Right lobe of liver (tissue), 6 donors: Measurements from ENCODE around the gene SKP1. TPM values are rescaled to one million over a fixed set of nuclear protein-coding genes. Genes with fewer than 3 reads are reported as not detected.

Source experiments
- ATAC-seq, 4 donors: fragments of 200-7000 bp; cut with Tn5 transposase; one replicate each; pipeline ENCODE4 v1.9.1; 2020; ENCODE audit warnings: mild to moderate bottlenecking in 4 of 4, moderate library complexity in 4 of 4
- DNase-seq, 3 donors: peaks; one replicate each; pipeline ENCODE4 v3.0.0-alpha.2; 2020
- H3K27ac ChIP-seq, 3 donors: fragments of 200-600 bp; one replicate each; pipeline ENCODE4 v1.8.0; 2022
- H3K27me3 ChIP-seq, 2 donors: fragments of 200-600 bp; one replicate each; pipeline ENCODE4 v1.8.0; 2022
- H3K36me3 ChIP-seq, 4 donors: fragments of 200-600 bp; sonication (generic) in 1 of 4; one replicate each; pipeline versions ENCODE4 v1.5.1 to v1.8.0; 2017 to 2022; ENCODE audit warnings: control low read depth in 1 of 4
- H3K4me1 ChIP-seq, 4 donors: fragments of 200-600 bp; sonication (generic) in 1 of 4; one replicate each; pipeline versions ENCODE4 v1.5.1 to v1.8.0; 2017 to 2022; ENCODE audit warnings: control low read depth in 1 of 4
- H3K4me3 ChIP-seq, 3 donors: fragments of 200-600 bp; one replicate each; pipeline ENCODE4 v1.8.0; 2022
- H3K9me3 ChIP-seq, 4 donors: fragments of 200-600 bp; sonication (generic) in 1 of 4; one replicate each; pipeline versions ENCODE4 v1.5.1 to v1.8.0; 2017 to 2022; ENCODE audit warnings: control low read depth in 1 of 4
- CTCF ChIP-seq, 4 donors: fragments of 200-600 bp in 3 of 4; fragments of 450-650 bp in 1 of 4; IDR thresholded peaks; one replicate each; pipeline versions ENCODE4 v1.5.1 to v1.8.0; 2016 to 2022; ENCODE audit warnings: antibody characterized with exemption in 4 of 4, mild to moderate bottlenecking in 2 of 4
- POLR2A ChIP-seq: fragments of 450-650 bp; IDR thresholded peaks from one replicate; pipeline ENCODE4 v1.6.1; 2017; ENCODE audit warnings: antibody characterized with exemption, mild to moderate bottlenecking
- WGBS: methylation state at CpG from one replicate; pipeline ENCODE4 v1.1.6; 2018; ENCODE audit warnings: low coverage, low lambda C conversion rate; ENCODE audit not compliant: insufficient coverage; ENCODE audit errors: missing lambda C conversion rate; 5-methylcytosine and 5-hydroxymethylcytosine counted together
- intact Hi-C, 2 donors: fragments of 100-400 bp; cut with DNase I; formaldehyde crosslinking; loops; one replicate each; pipeline versions ENCODE4 v1.11.2 to v1.14.1; 2022
- total RNA-seq, 6 experiments: library from RNA; depleted of rRNA in 2 of 6; stranded (reverse); fragments of >200 nt in 2 of 6; fragmentation: NEBNext Ultra II Directional in 3 of 6; extraction: Animal tissue kit (Norgen Biotek cat#: 25700) in 3 of 6; gene quantifications; one replicate each; pipeline versions ENCODE4 v1.1.0 to v1.2.4, GENCODE V29; 2016 to 2023
- donor health status: DM: no; HTN: yes; CAD: no.
- donor health status: DM: no; HTN: no; CAD: no.
- donor health status: DM: no; HTN: no; CAD: no.
- donor health status: DM: no; HTN: yes; CAD: no.
- donor health status: DM: no; HTN: yes; CAD: no.

Gene SKP1
- total RNA-seq, 6 experiments from 2014 or later, result 125 to 186 (median 149) TPM

GRCh38 chr5:134139377-134139851 lies 37.3 kb downstream of the SKP1 start:
- Histone ChIP-seq H3K27me3 (no peaks in the 10 kb centered on the region), H3K36me3 (peaks cover 0 to 15% (median under 1%) of the 10 kb centered on the region in 4 donors), H3K9me3 (no peaks in the 10 kb centered on the region), H3K4me3 (no peak overlapping the region), H3K4me1 (no peaks in the 10 kb centered on the region), H3K27ac (no peak overlapping the region)
- intact Hi-C loops, result no loop called here
- WGBS, result no CpG with 5 or more reads among the region's 4 CpGs
- TF ChIP-seq POLR2A (no peak), CTCF (IDR thresholded peaks at IDR 0.05) (no peak)
- no peak for ATAC-seq
- no peak for DNase-seq

DNA sequence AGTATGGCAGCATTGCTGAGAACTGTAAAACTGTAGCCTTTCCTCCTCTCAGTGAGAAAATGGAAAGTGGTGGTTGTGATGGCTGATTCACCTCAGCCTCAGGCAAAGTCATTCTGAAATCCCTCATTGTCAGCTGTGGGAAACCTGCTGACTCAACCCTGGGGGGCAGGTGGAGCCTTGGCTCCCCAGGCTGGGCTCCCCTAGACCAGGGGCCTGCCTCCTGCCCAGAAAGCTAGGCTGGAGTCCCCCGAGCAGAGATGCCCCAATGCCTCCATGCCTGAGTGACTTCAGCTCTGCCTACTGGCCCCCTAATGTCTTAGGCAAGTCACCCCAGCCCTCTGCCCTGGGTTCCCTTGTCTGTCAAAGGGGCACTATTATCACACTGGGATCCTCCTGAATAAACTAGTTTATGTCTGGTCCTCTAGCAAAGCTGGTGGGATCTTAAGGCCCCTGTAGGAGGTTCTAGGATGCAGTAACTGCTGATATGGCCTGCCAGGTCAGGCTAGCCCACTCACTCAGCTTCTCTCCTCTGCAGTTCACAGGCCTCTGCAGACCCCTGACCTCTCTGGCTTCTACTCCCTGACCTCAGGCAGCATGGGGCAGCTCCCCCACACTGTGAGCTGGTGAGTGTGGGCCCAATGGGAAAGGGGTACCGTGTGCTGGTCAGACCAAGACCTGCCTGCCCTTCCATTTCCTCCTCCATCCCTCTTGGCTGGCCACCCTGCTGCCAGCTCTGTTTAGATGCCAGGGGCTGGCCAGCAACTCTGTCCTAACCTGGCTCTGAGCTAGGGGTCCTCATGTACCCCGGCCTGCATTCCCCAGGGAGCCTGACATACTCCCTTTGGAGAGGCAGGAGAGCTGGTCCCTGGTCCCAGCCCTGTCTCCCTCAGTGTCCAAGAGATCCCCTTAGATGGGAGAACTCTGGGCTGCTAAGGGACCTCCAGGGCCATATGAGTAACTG lies 38.1 kb downstream of the SKP1 start:
- Histone ChIP-seq H3K9me3 (no peaks in the 10 kb centered on the region), H3K4me1 (no peaks in the 10 kb centered on the region), H3K27ac (no peak overlapping the region), H3K36me3 (peaks cover 0 to 10% (median 0%) of the 10 kb centered on the region in 4 donors), H3K27me3 (no peaks in the 10 kb centered on the region), H3K4me3 (no peak overlapping the region)
- intact Hi-C loops, result no loop called here
- no peak for TF ChIP-seq CTCF (IDR thresholded peaks at IDR 0.05)
- TF ChIP-seq POLR2A, result no peak
- WGBS, result 100% methylated on average over 2 of the region's 3 CpGs
- DNase-seq (no peak), ATAC-seq (no peak)

- 100% methylated on average over 1 of the region's 7 CpGs for WGBS
- Histone ChIP-seq H3K9me3 (no peaks in the 10 kb centered on the region), H3K36me3 (peaks cover 0 to 4% (median 0%) of the 10 kb centered on the region in 4 donors), H3K27ac (no peak overlapping the region), H3K4me1 (no peaks in the 10 kb centered on the region), H3K27me3 (no peaks in the 10 kb centered on the region), H3K4me3 (no peak overlapping the region)
- intact Hi-C loops, result no loop called here
- no peak for ATAC-seq
- no peak for TF ChIP-seq POLR2A
- no peak for TF ChIP-seq CTCF (IDR thresholded peaks at IDR 0.05)
- DNase-seq, result peak in 1 of 3 donors; percentile 31
Measured at GRCh38 chr5:134136771-134137170, 40.0 kb downstream of the SKP1 start.

GRCh38 chr5:134136221-134136631 lies 40.5 kb downstream of the SKP1 start:
- DNase-seq, result peak in 1 of 3 donors; percentile 39
- Histone ChIP-seq H3K4me1 (no peaks in the 10 kb centered on the region), H3K4me3 (no peak overlapping the region), H3K27ac (no peak overlapping the region), H3K36me3 (peaks cover 0 to 4% (median 0%) of the 10 kb centered on the region in 4 donors), H3K27me3 (no peaks in the 10 kb centered on the region), H3K9me3 (no peaks in the 10 kb centered on the region)
- WGBS, result no CpG with 5 or more reads among the region's 2 CpGs
- TF ChIP-seq POLR2A (no peak), CTCF (IDR thresholded peaks at IDR 0.05) (no peak)
- intact Hi-C loops, result no loop called here
- no peak for ATAC-seq
